ENCODE results near the gene PLA2G4B.

Gene PLA2G4B

GRCh38 chr15:41868321-41868720 lies 29.7 kb downstream of the PLA2G4B start:
- no peak for DNase-seq (ENCODE audit: low read depth)
- TF ChIP-seq CTCF (IDR thresholded peaks at IDR 0.05; ENCODE audit: insufficient read depth, low read depth, low read length, missing control alignments) = no peak
- H3K4me3 ChIP-seq (ENCODE audit: low read length) = no peak overlapping the region

- no peak for TF ChIP-seq CTCF (IDR thresholded peaks at IDR 0.05; ENCODE audit: insufficient read depth, low read depth, low read length, missing control alignments)
- no peak for DNase-seq (ENCODE audit: low read depth)
Measured at GRCh38 chr15:41869770-41870688, 31.4 kb downstream of the PLA2G4B start.

GRCh38 chr15:41870689-41871081 lies 32.0 kb downstream of the PLA2G4B start:
- no peak overlapping the region for H3K4me3 ChIP-seq (ENCODE audit: low read length)
- peak; percentile 94 for DNase-seq (ENCODE audit: low read depth)
- no peak for TF ChIP-seq CTCF (IDR thresholded peaks at IDR 0.05; ENCODE audit: insufficient read depth, low read depth, low read length, missing control alignments)

More at GRCh38 chr15:41869770-41870688, 31.4 kb downstream of the PLA2G4B start:
- H3K4me3 ChIP-seq (ENCODE audit: low read length) = no peak overlapping the region

- no peak overlapping the region for H3K4me3 ChIP-seq (ENCODE audit: low read length)
- TF ChIP-seq CTCF (IDR thresholded peaks at IDR 0.05; ENCODE audit: insufficient read depth, low read depth, low read length, missing control alignments) = no peak
- no peak for DNase-seq (ENCODE audit: low read depth)
Measured at GRCh38 chr15:41871175-41871905, 32.7 kb downstream of the PLA2G4B start.

GRCh38 chr15:41872166-41872747 lies 33.6 kb downstream of the PLA2G4B start:
- no peak for TF ChIP-seq CTCF (IDR thresholded peaks at IDR 0.05; ENCODE audit: insufficient read depth, low read depth, low read length, missing control alignments)
- H3K4me3 ChIP-seq (ENCODE audit: low read length) = no peak overlapping the region
- DNase-seq (ENCODE audit: low read depth) = peak; percentile 62

- DNase-seq (ENCODE audit: low read depth) = no peak
- no peak overlapping the region for H3K4me3 ChIP-seq (ENCODE audit: low read length)
- TF ChIP-seq CTCF (IDR thresholded peaks at IDR 0.05; ENCODE audit: insufficient read depth, low read depth, low read length, missing control alignments) = no peak
Measured at GRCh38 chr15:41873711-41874110, 35.1 kb downstream of the PLA2G4B start.

Measured in epithelial cell of esophagus (primary cell).